Endothelial cell of umbilical vein (primary cell): ENCODE results near the gene EDEM3. TPM values are rescaled to one million over a fixed set of nuclear protein-coding genes. Genes with fewer than 3 reads are reported as not detected.

Experiments
- BruUV-seq: library from RNA; stranded (reverse); fragments of 400-500 nt; replicated peaks from 2 replicates; lab custom pipeline; 2021; lab: Mats Ljungman, UMichigan
- CTCF ChIA-PET: fragments of 300-600, 350-600 bp; sonication (Branson Sonifier 250); formaldehyde crosslinking; loops from one replicate; lab custom pipeline; 2021; ENCODE audit warnings: antibody characterized with exemption, inconsistent platforms; lab: Charles Lee
- POLR2A ChIA-PET: fragments of 300-600, 350-600 bp; sonication (Branson Sonifier 250); formaldehyde crosslinking; loops from one replicate; lab custom pipeline; 2021; ENCODE audit warnings: antibody characterized with exemption, inconsistent platforms; lab: Charles Lee
- DNase-seq: peaks from one replicate; pipeline ENCODE4 v3.0.0-alpha.2; 2011; ENCODE audit warnings: low read depth, low spot score
- FAIRE-seq: peaks from 2 replicates; lab custom pipeline; 2011; peaks lifted over from hg19 to GRCh38; lab: Jason Lieb, UNC
- H2AFZ ChIP-seq: 2 replicates; pipeline ENCODE4 v1.6.0; 2012; ENCODE audit warnings: low read depth, low read length, control low read depth, inconsistent platforms
- H3K27ac ChIP-seq: 2 replicates; pipeline ENCODE4 v1.5.1; 2011; ENCODE audit warnings: low read depth, mild to moderate bottlenecking, control low read depth, low read length, moderate library complexity; ENCODE audit not compliant: insufficient read depth
- H3K27me3 ChIP-seq, 2 experiments: 2 replicates each; pipeline versions ENCODE4 v1.6.0 to v1.6.1; 2011; ENCODE audit warnings: low read length in 2 of 2, mixed read lengths in 1 of 2; ENCODE audit not compliant: control insufficient read depth in 2 of 2, insufficient read depth in 2 of 2
- H3K36me3 ChIP-seq, 2 experiments: 2 replicates in 1 of 2; 3 replicates in 1 of 2; pipeline ENCODE4 v1.5.1; 2011; ENCODE audit warnings: low read length in 2 of 2, mild to moderate bottlenecking in 1 of 2, moderate library complexity in 1 of 2; ENCODE audit not compliant: control insufficient read depth in 2 of 2, insufficient read depth in 2 of 2; ENCODE audit errors: extremely low read depth in 1 of 2
- H3K4me1 ChIP-seq: 3 replicates; pipeline ENCODE4 v1.5.1; 2011; ENCODE audit warnings: mild to moderate bottlenecking, low read length; ENCODE audit not compliant: control insufficient read depth, insufficient read depth; ENCODE audit errors: extremely low read depth
- H3K4me2 ChIP-seq: 2 replicates; pipeline ENCODE4 v1.6.1; 2011; ENCODE audit warnings: low read length, control low read depth, mixed read lengths; ENCODE audit not compliant: insufficient read depth
- H3K4me3 ChIP-seq, 3 experiments: fragments of 200-600 bp in 1 of 3; sonication (generic), shearing (Covaris generic) in 1 of 3; replicated peaks in 1 of 3; 2 replicates each; pipeline ENCODE4 v1.5.1; 2011 to 2016; ENCODE audit warnings: control low read depth in 3 of 3, low read length in 3 of 3, mild to moderate bottlenecking in 2 of 3, inconsistent platforms in 1 of 3, low read depth in 1 of 3, moderate library complexity in 1 of 3; ENCODE audit not compliant: insufficient read depth in 1 of 3
- H3K79me2 ChIP-seq: 2 replicates; pipeline ENCODE4 v1.6.0; 2012; ENCODE audit warnings: low read length, inconsistent platforms; ENCODE audit not compliant: control insufficient read depth, insufficient read depth
- H3K9ac ChIP-seq: replicated peaks from 2 replicates; pipeline ENCODE3; 2011; ENCODE audit warnings: low read length, control low read depth; ENCODE audit not compliant: insufficient read depth; ENCODE audit errors: extremely low read depth
- H3K9me1 ChIP-seq: replicated peaks from 3 replicates; pipeline ENCODE4 v1.6.0; 2011; ENCODE audit warnings: mild to moderate bottlenecking, low read length; ENCODE audit not compliant: control insufficient read depth, insufficient read depth; ENCODE audit errors: extremely low read depth
- H3K9me3 ChIP-seq: replicated peaks from 2 replicates; pipeline ENCODE4 v1.5.1; 2012; ENCODE audit warnings: low read length, inconsistent platforms; ENCODE audit not compliant: control insufficient read depth, insufficient read depth
- H4K20me1 ChIP-seq: replicated peaks from 2 replicates; pipeline ENCODE3; 2011; ENCODE audit warnings: mild to moderate bottlenecking, low read length; ENCODE audit not compliant: control insufficient read depth, insufficient read depth; ENCODE audit errors: extremely low read depth
- CTCF ChIP-seq, 2 donors: IDR thresholded peaks; 1 replicate in 1 of 2; 2 replicates in 1 of 2; pipeline ENCODE4 v1.5.1; 2011; ENCODE audit warnings: low read length in 2 of 2, mild to moderate bottlenecking in 2 of 2, moderate library complexity in 2 of 2, control low read depth in 1 of 2, inconsistent platforms in 1 of 2, low read depth in 1 of 2; ENCODE audit not compliant: insufficient read depth in 1 of 2; ENCODE audit errors: extremely low read depth in 1 of 2
- EZH2 ChIP-seq: IDR thresholded peaks from 2 replicates; pipeline ENCODE4 v1.6.1; 2012; ENCODE audit warnings: borderline replicate concordance, low read depth, mild to moderate bottlenecking, moderate library complexity, low read length, inconsistent platforms; ENCODE audit not compliant: severe bottlenecking
- FOS ChIP-seq: IDR thresholded peaks from 2 replicates; pipeline ENCODE4 v1.6.1; 2011; ENCODE audit warnings: mild to moderate bottlenecking, low read length, moderate library complexity, borderline replicate concordance; ENCODE audit not compliant: insufficient read depth
- GATA2 ChIP-seq: IDR thresholded peaks from 2 replicates; pipeline ENCODE4 v1.7.0; 2011; ENCODE audit warnings: low read depth, mild to moderate bottlenecking, moderate library complexity, mixed read lengths, low read length; ENCODE audit not compliant: insufficient read length, insufficient read depth
- JUN ChIP-seq: IDR thresholded peaks from 2 replicates; pipeline ENCODE4 v1.6.1; 2011; ENCODE audit warnings: borderline replicate concordance, low read depth; ENCODE audit not compliant: insufficient read length, insufficient read depth
- MAX ChIP-seq: IDR thresholded peaks from 2 replicates; pipeline ENCODE4 v1.6.1; 2011; ENCODE audit not compliant: insufficient read depth, insufficient read length
- MYC ChIP-seq: IDR thresholded peaks from one replicate; pipeline ENCODE4 v1.6.1; 2011; ENCODE audit warnings: mild to moderate bottlenecking, low read depth, low read length
- POLR2A ChIP-seq: IDR thresholded peaks from 2 replicates; pipeline ENCODE4 v1.6.1; 2012; ENCODE audit warnings: low read depth, mild to moderate bottlenecking, control low read depth, low read length
- POLR2AphosphoS5 ChIP-seq: IDR thresholded peaks from 2 replicates; pipeline ENCODE4 v1.6.1; 2012; ENCODE audit warnings: low read depth, mild to moderate bottlenecking, control low read depth, low read length, moderate library complexity; ENCODE audit not compliant: insufficient read depth
- dilution Hi-C: fragments of 300-500 bp; cut with MboI; formaldehyde crosslinking; loops from one replicate; pipeline ENCODE4 v1.15.0; 2019; ENCODE audit warnings: low sequenced_read_pairs; ENCODE audit not compliant: extremely low pct_ligation_motif_present
- intact Hi-C: fragments of 100-400 bp; cut with micrococcal nuclease; formaldehyde crosslinking; loops from one replicate; pipeline ENCODE4 v1.10.0; 2022
- polyA plus RNA-seq, 4 experiments: library from polyadenylated mRNA; depleted of rRNA in 3 of 4; stranded (reverse) in 3 of 4; unstranded in 1 of 4; fragments of >200 nt; gene quantifications; 2 replicates each; pipeline versions ENCODE4 v1.2.1 to v1.2.3, GENCODE V29; 2011 to 2012; ENCODE audit warnings: missing spikeins in 1 of 4
- total RNA-seq: library from RNA; stranded (reverse); gene quantifications from 2 replicates; pipeline ENCODE4 v1.2.3, GENCODE V29; 2021

Gene EDEM3
- total and polyA plus RNA-seq, 2 donors (not counting 3 experiments of a cell fraction or from before 2014, with no cell fraction given): 6.6 to 26.3 TPM

- peaks cover 5 to 10% of the 10 kb centered on the region in 2 experiments for H3K36me3 ChIP-seq
- H2AFZ ChIP-seq: no peak overlapping the region
- no peak for DNase-seq
- H3K9me1 ChIP-seq: no peaks in the 10 kb centered on the region
- no peaks in the 10 kb centered on the region for H3K4me1 ChIP-seq
- TF ChIP-seq GATA2 (no peak), EZH2 (no peak), MAX (no peak), FOS (no peak), CTCF (IDR thresholded peaks at IDR 0.05; ENCODE audit: extremely low read depth in 1 of 2, insufficient read depth in 1 of 2, low read depth in 1 of 2, low read length in 2 of 2) (no peak), POLR2A (no peak), JUN (no peak), POLR2AphosphoS5 (no peak), MYC (no peak)
- dilution Hi-C loops (no loop called here), intact Hi-C loops (no loop called here)
- no peaks in the 10 kb centered on the region for H3K27me3 ChIP-seq
- ChIA-PET POLR2A (no interaction called here), CTCF (interaction anchor here (1.5 to 2.9 kb wide), 2 partner anchors 10 to 12 kb away, joined by 5 to 14 read pairs; no protein-coding TSS in a partner anchor)
- BruUV-seq: no TSS peak
- H3K9ac ChIP-seq: no peak overlapping the region
- no peak overlapping the region for H3K4me3 ChIP-seq
- H3K9me3 ChIP-seq: no peaks in the 10 kb centered on the region
- no peak overlapping the region for H3K27ac ChIP-seq
- H4K20me1 ChIP-seq: no peaks in the 10 kb centered on the region
- no peaks in the 10 kb centered on the region for H3K79me2 ChIP-seq
- H3K4me2 ChIP-seq: no peak overlapping the region
- FAIRE-seq: no peak
These were observed 52.8 kb downstream of the EDEM3 start for GRCh38 chr1:184701816-184702215.
